GM19043 (cell line): ENCODE results near the gene CRIM1.
A peak's percentile ranks its signal among the peaks of the same experiment; 100 is the strongest.
"Not testable (repeated sequence)": the region's sequence is repeated elsewhere in the genome, so short reads cannot be mapped to it uniquely, and the experiment has no call there.

Source experiments
- ATAC-seq: cut with Tn5 transposase; IDR thresholded peaks from one replicate; pipeline ENCODE4 v1.9.1; 2021; ENCODE audit warnings: low read depth; ENCODE audit not compliant: unreplicated experiment

Gene CRIM1

GRCh38 chr2:36351736-36352349 is 3.7 kb upstream of the CRIM1 start:
- no peak for ATAC-seq

GRCh38 chr2:36352701-36353100 is 2.9 kb upstream of the CRIM1 start:
- ATAC-seq: no peak

GRCh38 chr2:36354811-36355150 is 797 bp upstream of the CRIM1 start:
- no peak for ATAC-seq

- no peak for ATAC-seq
These were observed 316 bp downstream of the CRIM1 start for GRCh38 chr2:36355890-36356297.

GRCh38 chr2:36356298-36356989 is 866 bp downstream of the CRIM1 start:
- ATAC-seq: no peak

- ATAC-seq: peak; percentile 35
These were observed 1.6 kb downstream of the CRIM1 start for GRCh38 chr2:36356990-36357846.

GRCh38 chr2:36357847-36358659 is 2.5 kb downstream of the CRIM1 start:
- ATAC-seq: no peak

GRCh38 chr2:36359067-36359466 is 3.5 kb downstream of the CRIM1 start:
- ATAC-seq: no peak

- ATAC-seq: no peak
These were observed 4.5 kb downstream of the CRIM1 start for GRCh38 chr2:36360063-36360462.

- no peak for ATAC-seq
These were observed 5.3 kb downstream of the CRIM1 start for GRCh38 chr2:36360834-36361233.

- ATAC-seq: no peak
These were observed 5.8 kb downstream of the CRIM1 start for GRCh38 chr2:36361396-36361795.

- no peak for ATAC-seq
These were observed 6.7 kb downstream of the CRIM1 start for GRCh38 chr2:36362291-36362690.

- ATAC-seq: not testable (repeated sequence)
These were observed 7.5 kb downstream of the CRIM1 start for GRCh38 chr2:36363085-36363484.

- no peak for ATAC-seq
These were observed 11.0 kb downstream of the CRIM1 start for GRCh38 chr2:36366491-36367120.

- no peak for ATAC-seq
These were observed 11.9 kb downstream of the CRIM1 start for GRCh38 chr2:36367486-36367885.

GRCh38 chr2:36367895-36368353 is 12.3 kb downstream of the CRIM1 start:
- no peak for ATAC-seq

GRCh38 chr2:36368438-36368837 is 12.9 kb downstream of the CRIM1 start:
- no peak for ATAC-seq

- ATAC-seq: no peak
These were observed 13.6 kb downstream of the CRIM1 start for GRCh38 chr2:36369163-36369562.

- ATAC-seq: no peak
These were observed 14.1 kb downstream of the CRIM1 start for GRCh38 chr2:36369716-36370115.

- ATAC-seq: no peak
These were observed 14.7 kb downstream of the CRIM1 start for GRCh38 chr2:36370281-36370680.
